ENCODE data around the gene GNAL.

Gene GNAL

GRCh38 chr18:11925800-11926481, 236.9 kb downstream of the GNAL start:
- DNase-seq: no peak

DNA sequence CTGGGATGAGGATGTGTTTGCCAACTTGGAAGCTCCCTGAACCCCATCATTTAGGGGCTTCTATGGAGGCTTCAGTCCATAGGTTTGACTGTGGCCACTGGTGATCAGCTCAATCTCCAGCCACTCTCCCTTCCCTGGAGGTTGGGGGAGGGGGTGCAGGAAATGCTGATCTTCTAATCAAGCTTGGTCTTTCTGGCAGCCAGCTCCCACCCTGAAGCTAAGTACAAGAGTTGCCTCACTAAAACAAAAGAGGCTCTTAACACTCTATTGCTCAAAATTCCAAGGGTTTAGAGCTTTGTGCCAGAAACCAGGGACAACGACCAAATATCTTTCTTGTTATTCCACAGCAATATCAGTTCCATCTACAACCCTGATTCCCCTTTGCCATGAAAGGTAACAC, 238.4 kb downstream of the GNAL start:
- no peak for DNase-seq

GRCh38 chr18:11932393-11932792, 243.3 kb downstream of the GNAL start:
- no peak for DNase-seq
